Hematopoietic multipotent progenitor cell treated with erythropoietin and hydrocortisone succinate and interleukin-3 and kit ligand, for 6 days (in vitro differentiated cells): Measurements from ENCODE around the gene SGMS1.
"Not testable (repeated sequence)": the region's sequence is repeated elsewhere in the genome, so short reads cannot be mapped to it uniquely, and the experiment has no call there.

Experiments used
- DNase-seq: peaks from one replicate; pipeline ENCODE4 v3.0.0-alpha.2; 2015

SGMS1 gene

GRCh38 chr10:50552771-50553535 lies 70.8 kb downstream of the SGMS1 start:
- DNase-seq = peak; percentile 88

DNA sequence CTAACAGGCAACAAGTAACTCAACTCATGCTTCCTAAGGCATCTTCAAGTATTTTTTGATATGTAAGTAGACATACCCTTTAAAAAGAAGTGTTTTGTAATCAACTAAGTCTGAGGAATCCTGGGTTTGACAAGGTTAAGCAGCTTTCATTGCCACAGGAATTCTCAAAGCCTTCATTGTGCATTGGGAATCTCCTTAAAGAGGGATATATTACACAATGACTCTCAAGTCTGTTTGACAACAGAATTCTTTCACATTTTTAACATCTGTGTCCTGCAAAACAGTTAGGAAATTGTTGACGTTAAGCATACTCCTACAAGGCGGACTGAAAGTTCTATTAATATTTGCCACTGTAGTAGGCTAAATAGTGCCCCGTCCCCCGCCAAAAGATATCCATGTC lies 71.4 kb downstream of the SGMS1 start:
- no peak for DNase-seq

DNA sequence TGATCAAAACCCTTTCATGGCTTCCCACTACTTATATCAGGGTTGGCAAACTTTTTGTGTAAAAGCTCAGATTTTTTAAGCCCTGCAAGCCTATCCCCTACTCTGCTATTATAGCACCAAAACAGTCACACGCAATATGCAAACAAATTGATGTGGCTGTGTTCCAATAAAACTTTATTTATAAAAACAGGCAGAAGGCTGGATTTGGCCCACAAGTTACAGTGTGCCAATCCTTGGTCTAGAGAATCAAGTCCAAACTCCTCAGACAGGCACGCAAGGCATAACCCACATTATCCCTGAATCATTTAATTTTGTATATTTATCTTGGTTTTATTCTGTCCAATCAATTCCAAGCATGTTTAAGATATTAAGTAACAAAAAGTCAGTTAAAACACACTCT lies 71.9 kb downstream of the SGMS1 start:
- DNase-seq = no peak

- peak; percentile 98 for DNase-seq
Measured at GRCh38 chr10:50550291-50550839, 73.4 kb downstream of the SGMS1 start.

GRCh38 chr10:50549186-50549585 lies 74.6 kb downstream of the SGMS1 start:
- DNase-seq = not testable (repeated sequence)

DNA sequence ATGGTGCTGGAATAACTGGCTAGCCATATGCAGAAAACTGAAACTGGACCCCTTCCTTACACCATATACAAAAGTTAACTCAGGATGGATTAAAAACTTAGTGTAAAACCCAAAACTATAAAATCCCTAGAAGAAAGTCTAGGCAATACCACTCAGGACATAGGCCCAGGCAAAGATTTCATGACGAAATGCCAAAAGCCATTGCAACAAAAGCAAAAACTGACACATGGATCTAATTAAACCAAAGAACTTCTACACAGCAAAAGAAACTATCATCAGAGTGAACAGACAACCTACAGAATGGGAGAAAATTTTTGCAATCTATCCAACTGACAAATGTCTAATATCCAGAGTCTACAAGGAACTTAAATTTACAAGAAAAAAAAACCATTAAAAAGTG lies 75.3 kb downstream of the SGMS1 start:
- DNase-seq = not testable (repeated sequence)

DNA sequence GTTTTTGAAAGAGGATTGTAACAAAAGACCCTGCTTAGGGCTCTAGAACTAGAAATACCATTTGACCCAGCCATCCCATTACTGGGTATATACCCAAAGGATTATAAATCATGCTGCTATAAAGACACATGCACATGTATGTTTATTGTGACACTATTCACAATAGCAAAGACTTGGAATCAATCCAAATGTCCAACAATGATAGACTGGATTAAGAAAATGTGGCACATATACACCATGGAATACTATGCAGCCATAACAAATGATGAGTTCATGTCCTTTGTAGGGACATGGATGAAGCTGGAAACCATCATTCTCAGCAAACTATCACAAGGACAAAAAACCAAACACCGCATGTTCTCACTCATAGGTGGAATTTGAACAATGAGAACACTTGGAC lies 77.5 kb downstream of the SGMS1 start:
- not testable (repeated sequence) for DNase-seq

DNA sequence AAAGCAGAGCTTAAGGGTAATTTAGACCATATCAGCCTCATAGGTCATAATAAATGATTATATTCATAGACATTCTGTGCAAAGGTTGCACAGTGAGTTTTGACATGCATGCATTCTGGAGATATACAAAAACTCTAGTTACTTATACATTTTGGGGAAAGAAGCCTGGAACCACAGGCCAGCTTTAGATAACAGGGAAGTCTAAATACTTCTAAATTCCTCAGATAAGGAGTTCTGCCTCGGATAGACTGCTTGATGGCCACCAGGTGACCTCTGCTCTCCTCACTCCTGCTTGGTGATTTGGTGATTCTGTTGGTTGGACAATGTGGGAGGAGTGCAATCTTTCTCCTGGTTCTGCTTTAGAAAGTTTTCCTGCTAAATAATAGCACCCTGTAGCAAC lies 77.9 kb downstream of the SGMS1 start:
- no peak for DNase-seq

- DNase-seq = no peak
Measured at GRCh38 chr10:50544857-50545429, 78.8 kb downstream of the SGMS1 start.

DNA sequence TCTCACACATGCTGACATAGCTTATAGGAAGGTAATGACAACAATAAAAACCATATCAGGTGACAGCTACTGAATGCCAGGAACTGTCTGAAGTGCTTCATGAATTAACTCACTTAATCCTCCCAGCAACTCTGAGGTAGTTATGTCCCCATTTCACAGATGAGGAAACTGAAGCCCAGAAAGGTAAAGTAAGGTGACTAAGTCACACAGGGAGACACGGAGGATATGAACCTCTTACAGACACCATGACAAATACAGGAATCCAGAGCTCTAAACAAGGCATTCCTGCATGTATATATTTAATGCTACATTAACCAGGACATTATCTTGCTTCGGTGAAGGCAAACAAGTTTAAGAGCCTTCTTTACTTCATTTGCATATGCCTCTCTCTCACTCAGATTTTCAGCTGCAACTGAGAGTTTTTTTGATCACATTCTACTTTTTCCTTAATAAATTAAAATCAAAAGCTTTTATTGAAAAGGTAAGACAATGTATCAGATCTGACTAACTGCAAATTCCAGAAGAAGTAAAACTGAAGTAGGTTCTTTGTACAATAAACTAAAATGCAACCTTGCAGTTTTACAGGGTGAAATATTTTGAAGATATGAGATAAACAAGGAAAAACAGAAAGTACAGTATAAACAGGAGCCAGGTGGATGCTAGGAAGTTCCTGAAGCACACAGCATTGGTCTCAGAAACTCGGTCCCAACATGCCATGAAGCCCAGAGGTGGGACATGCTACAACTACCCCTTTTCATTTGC lies 79.5 kb downstream of the SGMS1 start:
- no peak for DNase-seq

DNA sequence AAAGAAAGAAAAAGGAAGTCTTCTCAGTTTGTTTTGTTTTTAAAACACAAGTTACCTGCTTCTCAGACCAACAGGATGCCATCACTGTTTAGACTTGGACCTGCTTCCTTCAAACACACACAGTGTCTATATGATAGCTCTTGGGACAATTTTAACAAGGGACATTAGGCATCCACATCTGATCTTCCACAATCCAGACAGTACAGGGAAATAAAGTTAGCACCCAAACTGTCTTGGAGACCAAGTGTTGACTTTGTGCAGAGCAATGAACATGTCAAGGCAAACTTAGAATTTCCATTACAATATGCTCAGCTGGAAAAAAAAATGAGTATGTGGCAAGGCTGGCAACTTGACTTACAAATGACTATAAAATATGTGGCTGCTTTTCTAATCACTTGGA lies 80.9 kb downstream of the SGMS1 start:
- no peak for DNase-seq

GRCh38 chr10:50541921-50542320 lies 81.8 kb downstream of the SGMS1 start:
- no peak for DNase-seq

DNA sequence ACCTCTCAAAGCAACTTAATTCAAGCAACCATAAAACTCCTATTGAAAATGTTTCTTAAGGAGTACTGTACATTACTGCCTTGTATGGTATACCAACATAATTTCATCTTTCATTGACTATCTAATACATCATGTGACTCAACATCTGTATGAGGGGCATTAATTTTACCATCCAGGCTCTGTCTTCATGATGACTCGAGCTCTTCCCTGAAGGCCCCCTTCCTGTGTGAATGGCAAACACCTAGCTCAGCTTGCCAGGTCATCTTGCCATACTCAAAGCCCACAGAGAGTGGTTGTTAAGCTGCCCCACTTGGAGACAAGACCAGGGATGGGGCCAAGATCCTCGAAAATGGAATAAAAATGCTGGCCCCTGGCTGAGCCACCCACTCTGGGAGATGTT lies 82.4 kb downstream of the SGMS1 start:
- no peak for DNase-seq

DNA sequence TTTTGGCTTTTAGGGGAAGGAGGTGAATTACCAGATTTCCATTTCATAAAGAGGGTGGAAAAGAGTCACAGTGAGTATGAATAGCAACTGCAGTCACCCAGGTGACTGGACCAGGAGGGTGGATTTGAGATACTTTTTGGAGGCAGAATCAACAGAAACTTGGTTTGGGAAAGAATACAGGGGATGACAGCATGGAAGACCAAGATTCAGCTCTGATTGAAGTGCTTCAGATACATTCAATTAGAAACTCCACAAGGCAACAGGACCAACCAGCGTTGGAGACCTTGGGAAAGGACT lies 83.0 kb downstream of the SGMS1 start:
- DNase-seq = no peak

GRCh38 chr10:50540069-50540825 lies 83.5 kb downstream of the SGMS1 start:
- DNase-seq = no peak

DNA sequence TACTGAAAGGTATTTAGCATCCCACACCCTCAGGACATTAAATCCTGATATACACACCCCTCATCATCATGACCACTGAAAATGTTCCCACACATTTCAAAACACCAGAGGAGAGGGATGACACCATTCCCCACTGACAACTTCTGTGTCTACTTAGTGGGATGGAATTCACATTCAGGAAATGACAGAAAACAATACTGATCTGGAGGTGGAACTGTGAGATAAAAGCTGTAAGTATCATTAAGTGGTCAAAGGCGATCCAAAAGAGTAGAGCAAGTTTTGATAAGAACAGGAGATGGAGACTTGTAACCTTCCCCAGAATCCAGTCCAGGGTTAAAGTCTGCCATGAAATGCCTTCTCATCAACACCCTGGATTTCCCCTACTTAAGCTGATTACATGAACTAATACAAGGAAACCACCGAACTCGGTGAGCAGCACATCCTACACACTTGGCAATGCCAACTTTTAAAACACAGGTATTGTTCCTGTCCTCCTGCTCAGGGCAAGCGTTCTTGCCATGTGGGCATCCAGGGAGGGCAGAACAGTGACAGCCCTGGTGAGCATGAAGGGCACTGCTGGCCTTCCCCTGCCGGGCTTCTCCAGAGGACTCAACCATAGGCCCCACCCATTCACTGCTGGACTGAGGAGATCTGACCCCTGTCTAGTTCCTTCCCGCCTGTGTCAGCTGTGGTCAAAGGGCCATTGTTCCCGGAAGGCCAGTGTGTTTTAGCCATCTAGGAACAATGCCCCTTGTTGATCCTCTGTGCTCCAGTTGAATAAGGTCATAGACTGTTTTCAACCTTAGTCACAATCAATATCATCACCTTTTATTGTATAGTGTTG lies 85.0 kb downstream of the SGMS1 start:
- no peak for DNase-seq

DNA sequence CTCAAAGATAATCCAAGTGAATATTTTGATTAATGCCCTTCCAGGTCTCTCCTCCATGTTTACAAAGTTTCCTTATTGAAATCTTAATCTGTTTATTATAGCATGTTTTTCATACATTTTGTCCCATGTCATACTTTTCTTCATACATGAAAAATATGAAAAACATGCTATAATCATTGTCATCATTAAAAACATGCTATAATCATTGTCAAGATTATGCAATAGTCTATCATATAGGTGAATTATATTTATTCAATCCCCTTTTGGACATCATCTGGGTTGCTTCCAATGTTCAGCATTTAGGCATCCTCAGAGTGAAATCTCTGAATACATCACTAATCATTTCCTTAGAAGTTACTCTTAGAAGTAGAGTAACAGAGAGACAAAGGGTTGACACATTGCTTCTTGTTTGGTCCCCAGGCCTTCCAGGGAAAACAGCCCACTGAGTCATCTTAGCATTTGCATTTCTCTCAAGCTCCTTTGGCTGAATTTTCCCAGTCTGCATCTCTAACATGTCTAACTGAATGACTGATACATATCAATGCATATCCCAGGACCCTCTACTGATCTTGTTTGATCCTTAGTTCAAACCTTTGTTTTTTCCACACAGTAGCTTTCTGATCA lies 87.0 kb downstream of the SGMS1 start:
- DNase-seq = no peak

DNA sequence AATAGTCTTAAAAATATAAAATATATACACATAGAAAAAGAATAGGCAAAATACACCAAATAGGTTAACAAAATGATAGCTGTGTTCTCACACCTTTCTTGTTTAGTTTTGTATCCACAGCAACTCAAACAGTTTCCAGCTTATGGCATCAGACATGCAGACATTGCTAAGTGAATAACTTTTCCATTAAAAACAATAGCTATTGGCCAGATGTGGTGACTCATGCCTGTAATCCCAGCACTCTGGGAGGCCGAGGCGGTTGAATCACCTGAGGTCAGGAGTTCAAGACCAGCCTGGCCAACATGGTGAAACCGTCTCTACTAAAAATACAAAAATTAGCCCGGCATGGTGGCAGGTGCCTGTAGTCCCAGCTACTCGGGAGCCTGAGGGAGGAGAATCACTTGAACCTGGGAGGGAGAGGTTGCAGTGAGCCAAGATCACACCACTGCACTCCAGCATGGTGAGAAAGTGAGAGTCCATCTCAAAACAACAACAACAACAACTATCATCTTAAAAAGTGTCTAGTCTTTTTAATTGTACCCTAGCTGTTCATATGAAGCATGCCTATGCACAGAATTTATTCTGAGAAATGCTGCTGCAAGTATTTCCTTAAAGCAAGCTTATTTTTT lies 88.9 kb downstream of the SGMS1 start:
- DNase-seq = not testable (repeated sequence)

DNA sequence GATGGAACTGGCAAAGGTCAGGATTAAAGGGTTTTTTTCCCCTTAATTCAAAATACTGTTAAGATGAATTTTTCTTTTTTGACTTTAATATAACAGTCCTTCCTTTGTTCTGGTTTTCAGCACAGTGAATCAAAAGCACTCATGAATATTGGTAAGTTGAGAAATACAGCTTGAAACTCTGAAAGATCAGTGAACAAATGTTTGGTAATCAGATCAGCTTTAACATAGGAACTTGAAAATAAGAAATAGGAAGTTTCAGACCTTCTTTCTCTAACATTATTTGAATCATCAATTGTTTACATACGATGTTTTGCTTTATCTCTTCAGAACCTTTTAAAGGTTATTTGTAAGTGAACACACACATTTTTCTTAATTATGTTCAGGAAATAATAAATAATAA lies 90.5 kb downstream of the SGMS1 start:
- DNase-seq = no peak

GRCh38 chr10:50531388-50532077 lies 92.2 kb downstream of the SGMS1 start:
- peak; percentile 32 for DNase-seq

DNA sequence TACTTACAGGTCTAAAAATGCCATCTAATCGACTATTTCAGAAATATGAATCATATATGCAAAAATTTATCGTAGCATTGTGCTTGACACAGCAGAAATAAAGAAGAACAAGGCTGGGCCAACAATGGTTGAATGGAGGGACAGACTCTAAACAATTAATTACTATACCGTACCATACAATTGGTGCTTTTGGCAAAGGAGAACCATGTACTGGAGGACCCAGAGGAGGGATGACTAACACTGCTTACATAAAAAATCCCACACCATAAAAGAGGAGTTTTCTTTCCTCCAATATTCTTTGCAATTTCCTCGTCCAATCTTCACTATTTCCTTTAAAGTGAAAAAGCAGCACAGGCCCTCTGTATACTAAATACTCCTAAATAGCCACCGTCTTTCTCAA lies 94.1 kb downstream of the SGMS1 start:
- DNase-seq = no peak
